Mucosa of stomach (tissue), 1 donor: ENCODE results near the gene AHR.
"Not testable (repeated sequence)": the region's sequence is repeated elsewhere in the genome, so short reads cannot be mapped to it uniquely, and the experiment has no call there.

Source experiments
- H3K27me3 ChIP-seq: one replicate; pipeline ENCODE4 v1.7.0; 2013; ENCODE audit warnings: mild to moderate bottlenecking, low read length; ENCODE audit not compliant: control insufficient read depth, insufficient read depth
- H3K36me3 ChIP-seq: one replicate; pipeline ENCODE4 v1.7.0; 2013; ENCODE audit warnings: low read length; ENCODE audit not compliant: control insufficient read depth, insufficient read depth
- H3K4me1 ChIP-seq: one replicate; pipeline ENCODE4 v1.7.0; 2013; ENCODE audit warnings: mild to moderate bottlenecking, low read length; ENCODE audit not compliant: control insufficient read depth, insufficient read depth
- H3K4me3 ChIP-seq: one replicate; pipeline ENCODE4 v1.7.0; 2013; ENCODE audit warnings: low read length
- H3K9ac ChIP-seq: one replicate; pipeline ENCODE4 v1.7.0; 2013; ENCODE audit warnings: mild to moderate bottlenecking, low read length, moderate library complexity
- H3K9me3 ChIP-seq: one replicate; pipeline ENCODE4 v1.7.0; 2013; ENCODE audit warnings: mild to moderate bottlenecking, low read length, moderate library complexity; ENCODE audit not compliant: control insufficient read depth
- donor health status: Pancreatic carcinoma.

AHR gene

DNA sequence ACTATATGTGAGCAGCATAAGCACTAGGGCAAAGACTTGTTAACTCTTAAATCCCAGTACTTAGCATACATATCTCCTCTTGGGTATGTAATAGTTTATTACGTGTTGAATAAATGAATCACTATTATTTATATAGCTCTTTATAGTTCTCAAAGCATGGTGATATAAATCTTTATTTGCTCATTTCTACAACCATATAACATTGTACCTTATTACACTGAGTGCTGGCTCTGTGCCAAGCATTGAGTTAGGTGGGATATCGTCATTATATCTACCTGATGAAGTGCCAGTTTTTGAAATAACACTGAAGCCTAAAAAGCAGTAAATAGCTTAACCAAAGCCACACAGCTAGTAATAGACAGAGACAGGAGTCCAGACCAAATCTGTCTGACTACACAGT is 27.9 kb downstream of the AHR start:
- H3K9ac ChIP-seq: no peak overlapping the region
- H3K36me3 ChIP-seq: peaks cover 9% of the 10 kb centered on the region
- H3K9me3 ChIP-seq: no peaks in the 10 kb centered on the region
- H3K4me1 ChIP-seq: no peaks in the 10 kb centered on the region
- no peak overlapping the region for H3K4me3 ChIP-seq
- no peaks in the 10 kb centered on the region for H3K27me3 ChIP-seq

DNA sequence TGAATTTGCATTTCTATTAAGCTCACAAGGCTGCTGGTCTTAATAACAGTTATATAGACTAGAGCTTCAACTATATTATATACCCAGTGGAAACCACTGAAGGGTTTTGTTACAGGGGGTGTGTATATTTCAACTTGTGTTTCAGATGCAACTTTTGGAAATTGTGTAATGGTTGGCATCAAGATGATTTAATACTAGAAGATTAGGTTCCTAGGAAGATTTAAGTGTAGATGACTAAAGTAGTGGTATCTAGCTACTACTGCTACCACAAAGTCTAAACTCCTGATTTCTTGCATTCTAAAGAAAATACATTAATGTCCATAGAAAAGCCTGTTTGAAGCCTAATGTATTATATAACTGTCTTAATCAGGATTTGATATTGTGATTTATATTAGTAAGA is 30.2 kb downstream of the AHR start:
- Histone ChIP-seq H3K36me3 (peaks cover 11% of the 10 kb centered on the region), H3K4me3 (no peak overlapping the region), H3K9me3 (no peaks in the 10 kb centered on the region), H3K4me1 (peaks cover 10% of the 10 kb centered on the region), H3K9ac (no peak overlapping the region), H3K27me3 (no peaks in the 10 kb centered on the region)

DNA sequence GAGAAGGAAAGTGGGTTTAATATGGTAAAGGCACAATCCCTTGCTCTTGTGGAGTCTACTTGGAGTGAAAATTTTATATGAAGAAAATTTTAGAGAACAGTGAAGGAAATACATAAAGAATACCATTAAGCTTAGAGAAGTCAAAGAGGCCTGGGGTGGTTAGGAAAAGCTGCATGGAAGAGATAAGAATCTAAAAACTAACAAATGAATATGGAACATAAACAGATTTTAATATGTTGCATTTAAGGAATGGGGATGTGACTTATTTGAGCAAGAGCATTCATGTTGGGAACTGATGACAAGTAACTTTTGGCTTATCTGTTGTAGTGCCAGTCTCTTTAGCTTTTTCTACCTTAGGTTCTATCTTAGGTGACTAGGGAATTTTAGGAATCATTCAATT is 31.0 kb downstream of the AHR start:
- Histone ChIP-seq H3K4me1 (peaks cover 11% of the 10 kb centered on the region), H3K9ac (no peak overlapping the region), H3K27me3 (no peaks in the 10 kb centered on the region), H3K4me3 (no peak overlapping the region), H3K9me3 (no peaks in the 10 kb centered on the region), H3K36me3 (peaks cover 11% of the 10 kb centered on the region)

- no peak overlapping the region for H3K9ac ChIP-seq
- H3K4me1 ChIP-seq: peaks cover 11% of the 10 kb centered on the region
- H3K27me3 ChIP-seq: no peaks in the 10 kb centered on the region
- no peaks in the 10 kb centered on the region for H3K9me3 ChIP-seq
- no peak overlapping the region for H3K4me3 ChIP-seq
- peaks cover 11% of the 10 kb centered on the region for H3K36me3 ChIP-seq
Observed at GRCh38 chr7:17331891-17332501, 33.5 kb downstream of the AHR start.

DNA sequence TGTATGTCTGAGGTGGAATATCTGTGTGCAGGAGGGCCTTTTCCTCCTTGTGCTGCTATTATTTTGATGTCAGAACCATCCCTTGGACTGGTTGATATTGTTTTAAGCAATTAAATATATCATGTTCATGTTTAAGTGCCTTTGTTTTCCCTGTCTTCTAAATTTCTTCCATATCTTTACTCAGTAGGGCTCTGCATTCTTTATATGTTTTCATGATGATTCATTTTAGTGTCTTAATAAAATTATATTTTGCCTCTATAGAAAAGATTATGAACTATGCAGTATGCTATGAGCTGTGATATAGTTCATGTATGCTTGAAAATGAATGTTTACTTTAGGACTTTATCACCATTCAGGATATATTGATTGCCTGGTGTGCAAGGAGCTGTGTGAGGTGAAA is 34.8 kb downstream of the AHR start:
- Histone ChIP-seq H3K9ac (no peak overlapping the region), H3K27me3 (no peaks in the 10 kb centered on the region), H3K4me1 (peaks cover 11% of the 10 kb centered on the region), H3K4me3 (no peak overlapping the region), H3K36me3 (peaks cover 11% of the 10 kb centered on the region), H3K9me3 (no peaks in the 10 kb centered on the region)

- H3K27me3 ChIP-seq: no peaks in the 10 kb centered on the region
- H3K36me3 ChIP-seq: peaks cover 8% of the 10 kb centered on the region
- no peak overlapping the region for H3K4me3 ChIP-seq
- H3K9me3 ChIP-seq: no peaks in the 10 kb centered on the region
- H3K9ac ChIP-seq: no peak overlapping the region
- H3K4me1 ChIP-seq: peaks cover 11% of the 10 kb centered on the region
Observed at GRCh38 chr7:17336168-17336567, 37.7 kb downstream of the AHR start.

GRCh38 chr7:17339139-17339538 is 40.7 kb downstream of the AHR start:
- no peaks in the 10 kb centered on the region for H3K27me3 ChIP-seq
- peaks cover 4% of the 10 kb centered on the region for H3K36me3 ChIP-seq

GRCh38 chr7:17339952-17340351 is 41.5 kb downstream of the AHR start:
- peaks cover 4% of the 10 kb centered on the region for H3K36me3 ChIP-seq
- H3K4me1 ChIP-seq: no peaks in the 10 kb centered on the region
- no peaks in the 10 kb centered on the region for H3K9me3 ChIP-seq
- no peak overlapping the region for H3K9ac ChIP-seq
- H3K27me3 ChIP-seq: no peaks in the 10 kb centered on the region
- no peak overlapping the region for H3K4me3 ChIP-seq

More at GRCh38 chr7:17339139-17339538, 40.7 kb downstream of the AHR start:
- no peak overlapping the region for H3K9ac ChIP-seq
- H3K4me3 ChIP-seq: no peak overlapping the region
- H3K9me3 ChIP-seq: no peaks in the 10 kb centered on the region
- H3K4me1 ChIP-seq: no peaks in the 10 kb centered on the region

DNA sequence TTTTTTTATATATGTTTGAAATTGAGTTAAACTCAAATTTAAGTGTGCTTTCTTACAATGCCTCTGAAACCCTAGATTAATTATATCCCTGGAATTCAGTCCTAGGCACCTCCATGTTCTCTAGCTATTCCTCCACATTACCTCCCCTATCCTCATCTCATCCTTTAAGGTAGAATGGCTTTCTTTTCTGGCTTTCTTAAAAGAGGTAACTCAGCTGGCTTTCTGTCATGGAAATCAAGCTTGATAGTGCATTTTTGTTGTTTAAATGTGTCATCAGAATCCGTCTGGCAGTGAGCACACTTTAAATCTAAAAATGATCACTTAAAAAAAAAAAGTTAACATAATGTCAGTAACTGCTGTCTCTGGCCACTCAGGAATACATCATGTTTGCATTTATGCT is 42.2 kb downstream of the AHR start:
- Histone ChIP-seq H3K9me3 (no peaks in the 10 kb centered on the region), H3K36me3 (peaks cover 4% of the 10 kb centered on the region), H3K4me1 (no peaks in the 10 kb centered on the region), H3K27me3 (no peaks in the 10 kb centered on the region), H3K4me3 (no peak overlapping the region), H3K9ac (no peak overlapping the region)

DNA sequence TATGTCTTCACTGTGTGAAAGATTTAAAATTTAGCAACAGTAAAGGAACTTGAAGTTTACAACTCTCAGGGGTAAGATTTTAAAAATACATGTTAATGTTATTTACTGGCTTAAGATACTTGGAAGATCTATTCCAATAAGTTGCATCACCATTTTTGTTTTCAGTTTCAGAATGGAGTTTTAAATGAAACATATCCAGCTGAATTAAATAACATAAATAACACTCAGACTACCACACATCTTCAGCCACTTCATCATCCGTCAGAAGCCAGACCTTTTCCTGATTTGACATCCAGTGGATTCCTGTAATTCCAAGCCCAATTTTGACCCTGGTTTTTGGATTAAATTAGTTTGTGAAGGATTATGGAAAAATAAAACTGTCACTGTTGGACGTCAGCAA is 44.3 kb downstream of the AHR start:
- no peaks in the 10 kb centered on the region for H3K4me1 ChIP-seq
- H3K36me3 ChIP-seq: peaks cover 7% of the 10 kb centered on the region

DNA sequence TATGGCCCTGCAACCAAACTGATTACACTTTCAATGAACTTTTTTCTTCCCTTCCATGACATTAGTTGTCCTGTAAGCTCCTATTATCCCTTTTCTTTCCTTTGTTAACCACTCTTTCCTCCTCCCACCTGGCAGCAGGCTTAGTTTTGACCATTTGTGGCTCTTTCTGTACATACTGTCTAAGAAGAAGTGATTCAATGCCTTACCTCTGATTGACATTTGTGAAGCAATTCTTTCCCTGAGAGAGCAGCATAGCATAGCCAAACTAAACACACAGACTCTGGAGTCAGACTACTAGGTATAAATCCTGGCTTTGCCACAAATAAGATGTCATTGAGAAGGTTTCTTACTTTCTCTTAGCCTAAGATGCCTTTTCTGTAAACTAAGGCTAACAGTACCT is 48.9 kb downstream of the AHR start:
- Histone ChIP-seq H3K9ac (no peak overlapping the region), H3K4me1 (no peaks in the 10 kb centered on the region), H3K9me3 (no peaks in the 10 kb centered on the region), H3K36me3 (peaks cover 4% of the 10 kb centered on the region), H3K27me3 (no peaks in the 10 kb centered on the region), H3K4me3 (no peak overlapping the region)

More for the DNA sequence above, 44.3 kb downstream of the AHR start:
- H3K9me3 ChIP-seq: no peaks in the 10 kb centered on the region
- no peak overlapping the region for H3K4me3 ChIP-seq
- no peak overlapping the region for H3K9ac ChIP-seq
- H3K27me3 ChIP-seq: no peaks in the 10 kb centered on the region

- H3K9ac ChIP-seq, H3K36me3 ChIP-seq, H3K4me3 ChIP-seq, H3K9me3 ChIP-seq, H3K4me1 ChIP-seq, H3K27me3 ChIP-seq: not testable (repeated sequence)
Observed at GRCh38 chr7:17348932-17349331, 50.5 kb downstream of the AHR start.

- H3K9ac ChIP-seq, H3K9me3 ChIP-seq, H3K4me3 ChIP-seq, H3K36me3 ChIP-seq, H3K27me3 ChIP-seq: not testable (repeated sequence)
- peaks cover 12% of the 10 kb centered on the region for H3K4me1 ChIP-seq
Observed at GRCh38 chr7:17350321-17350720, 51.9 kb downstream of the AHR start.
